ENCODE measurements around the gene ATP5F1E.

GRCh38 chr20:59007665-59008511 is 24.2 kb downstream of the ATP5F1E start:
- TF ChIP-seq CTCF (IDR thresholded peaks at IDR 0.05): no peak
- no peak for TF ChIP-seq POLR2A (IDR thresholded peaks at IDR 0.05)
